Thyroid gland (tissue), 4 donors: Measurements from ENCODE around the gene GBE1.

Source experiments
- POLR2A ChIP-seq, 2 donors: fragments of 450-650 bp; IDR thresholded peaks; one replicate each; pipeline ENCODE4 v1.6.1; 2017; ENCODE audit warnings: antibody characterized with exemption in 2 of 2, mild to moderate bottlenecking in 2 of 2, moderate library complexity in 1 of 2
- TF ChIP-seq, protein P1 (sequence below), 6 experiments: fragments of 200-600 bp in 3 of 6; fragments of 450-650 bp in 3 of 6; sonication (generic) in 3 of 6; IDR thresholded peaks; one replicate each; pipeline ENCODE4 v1.5.1; 2016 to 2019; ENCODE audit warnings: antibody characterized with exemption in 6 of 6, mild to moderate bottlenecking in 2 of 6, inconsistent platforms in 1 of 6, moderate library complexity in 1 of 6

DNA sequence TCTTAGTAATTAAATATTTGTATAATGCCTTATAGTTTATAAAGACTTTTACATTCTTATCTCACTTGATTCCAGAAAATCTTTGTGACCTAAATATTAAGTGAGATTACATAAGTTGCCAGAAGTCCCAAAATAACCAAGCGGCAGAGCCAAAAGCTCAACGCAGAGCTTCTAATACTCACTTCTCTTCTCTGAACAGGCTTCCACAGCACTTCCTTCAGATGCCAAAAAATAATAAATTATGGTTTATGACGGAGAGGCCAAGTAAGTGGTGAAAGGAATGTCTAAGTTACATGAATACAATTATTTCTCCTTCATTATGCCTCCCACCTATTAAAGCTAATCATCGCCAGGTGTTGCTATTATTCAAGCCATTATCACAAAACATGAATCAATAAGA is 110.3 kb downstream of the GBE1 start:
- TF ChIP-seq POLR2A (IDR thresholded peaks at IDR 0.05) = no peak
- TF ChIP-seq, protein P1, sequence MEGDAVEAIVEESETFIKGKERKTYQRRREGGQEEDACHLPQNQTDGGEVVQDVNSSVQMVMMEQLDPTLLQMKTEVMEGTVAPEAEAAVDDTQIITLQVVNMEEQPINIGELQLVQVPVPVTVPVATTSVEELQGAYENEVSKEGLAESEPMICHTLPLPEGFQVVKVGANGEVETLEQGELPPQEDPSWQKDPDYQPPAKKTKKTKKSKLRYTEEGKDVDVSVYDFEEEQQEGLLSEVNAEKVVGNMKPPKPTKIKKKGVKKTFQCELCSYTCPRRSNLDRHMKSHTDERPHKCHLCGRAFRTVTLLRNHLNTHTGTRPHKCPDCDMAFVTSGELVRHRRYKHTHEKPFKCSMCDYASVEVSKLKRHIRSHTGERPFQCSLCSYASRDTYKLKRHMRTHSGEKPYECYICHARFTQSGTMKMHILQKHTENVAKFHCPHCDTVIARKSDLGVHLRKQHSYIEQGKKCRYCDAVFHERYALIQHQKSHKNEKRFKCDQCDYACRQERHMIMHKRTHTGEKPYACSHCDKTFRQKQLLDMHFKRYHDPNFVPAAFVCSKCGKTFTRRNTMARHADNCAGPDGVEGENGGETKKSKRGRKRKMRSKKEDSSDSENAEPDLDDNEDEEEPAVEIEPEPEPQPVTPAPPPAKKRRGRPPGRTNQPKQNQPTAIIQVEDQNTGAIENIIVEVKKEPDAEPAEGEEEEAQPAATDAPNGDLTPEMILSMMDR (IDR thresholded peaks at IDR 0.05) = no peak
